HTR-8/SVneo (cell line): ENCODE measurements around the gene ATP2B3.

ENCODE experiments used
- DNase-seq: peaks from one replicate; pipeline ENCODE4 v3.0.0; 2011; ENCODE audit warnings: low spot score, mixed read lengths; ENCODE audit not compliant: insufficient read length
- FAIRE-seq: peaks from 2 replicates; lab custom pipeline; 2011; peaks lifted over from hg19 to GRCh38; lab: Jason Lieb, UNC

ATP2B3 gene

GRCh38 chrX:153561337-153561736, 43.9 kb downstream of the ATP2B3 start:
- no peak for DNase-seq
- no peak for FAIRE-seq

DNA sequence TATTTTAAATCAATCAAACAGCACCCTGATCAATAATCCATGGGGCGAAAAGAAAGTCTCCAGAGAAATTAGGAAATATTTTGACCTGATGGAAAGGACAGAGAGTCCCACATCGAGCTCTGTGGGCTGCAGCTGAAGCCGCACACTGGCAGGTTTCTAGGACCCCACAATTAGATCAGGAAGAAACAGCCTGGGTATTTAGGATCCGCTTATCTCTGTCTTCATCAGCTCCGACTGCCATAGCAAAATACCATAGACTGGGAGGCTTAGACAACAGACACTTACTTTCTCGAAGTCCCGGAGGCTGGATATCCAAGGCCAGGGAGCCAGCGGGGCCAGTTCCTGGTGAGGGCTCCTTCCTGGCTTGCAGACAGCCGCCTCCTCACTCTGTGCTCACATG, 45.1 kb downstream of the ATP2B3 start:
- FAIRE-seq (no peak), DNase-seq (no peak)

- FAIRE-seq (no peak), DNase-seq (no peak)
Observed at GRCh38 chrX:153564047-153564606, 46.7 kb downstream of the ATP2B3 start.

- DNase-seq: no peak
- no peak for FAIRE-seq
Observed at GRCh38 chrX:153565996-153566580, 48.6 kb downstream of the ATP2B3 start.

GRCh38 chrX:153568451-153569011, 51.1 kb downstream of the ATP2B3 start:
- DNase-seq (no peak), FAIRE-seq (no peak)

- FAIRE-seq: no peak
- DNase-seq: no peak
Observed at GRCh38 chrX:153569475-153569874, 52.0 kb downstream of the ATP2B3 start.

GRCh38 chrX:153571534-153571908, 54.1 kb downstream of the ATP2B3 start:
- DNase-seq (no peak), FAIRE-seq (no peak)

GRCh38 chrX:153572601-153573000, 55.2 kb downstream of the ATP2B3 start:
- no peak for DNase-seq
- FAIRE-seq: no peak

DNA sequence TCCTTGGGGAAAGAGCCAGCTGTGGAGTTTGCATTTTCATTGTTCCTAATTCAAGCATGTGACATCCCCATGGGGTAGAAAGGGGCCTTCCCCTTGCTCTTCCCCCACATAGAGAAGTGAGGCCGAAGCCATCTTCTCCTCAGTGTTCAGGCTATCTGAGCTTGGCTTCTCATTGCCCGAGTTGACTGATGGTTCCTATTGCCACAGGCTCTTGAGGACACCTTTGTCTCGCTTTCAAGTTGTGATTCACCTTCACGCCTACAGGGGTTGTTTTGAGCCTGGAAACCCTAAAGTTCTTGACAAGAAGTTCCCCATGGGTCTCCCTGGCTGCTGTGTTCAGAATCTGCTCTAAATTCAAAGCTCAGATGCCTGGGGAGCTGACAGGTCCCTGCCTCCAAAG, 56.5 kb downstream of the ATP2B3 start:
- FAIRE-seq: no peak
- no peak for DNase-seq

DNA sequence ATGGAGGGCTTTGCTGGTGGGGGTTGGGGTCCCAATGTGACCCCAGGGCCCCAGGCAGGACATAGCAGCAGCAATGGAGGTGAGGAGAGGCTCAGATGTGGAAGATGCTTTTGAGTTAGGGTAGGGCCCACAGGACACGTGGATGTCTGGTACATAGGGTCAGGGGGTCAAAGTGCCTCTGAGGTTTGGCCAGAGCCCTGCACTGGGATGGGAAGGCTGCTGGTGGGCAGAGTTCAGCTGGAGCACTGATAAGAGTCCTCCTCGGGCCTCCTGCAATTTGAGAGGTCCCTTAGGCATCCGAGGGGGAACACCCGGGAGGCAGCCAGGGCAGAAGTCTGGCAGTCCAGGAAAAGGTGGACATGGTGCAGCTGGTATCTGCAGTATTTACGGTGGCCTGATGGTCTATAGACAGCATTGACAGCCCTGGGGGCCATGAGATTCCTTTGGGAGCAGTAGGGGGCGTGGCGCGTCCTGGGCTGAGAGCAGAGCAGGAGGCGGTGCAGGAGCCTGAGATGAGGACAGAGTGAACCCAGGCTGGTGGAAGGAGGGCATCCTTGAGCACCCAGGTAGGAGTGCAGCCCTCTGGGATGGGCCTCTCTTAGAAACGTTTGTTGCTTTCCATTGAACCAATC, 58.9 kb downstream of the ATP2B3 start:
- DNase-seq (no peak), FAIRE-seq (no peak)

DNA sequence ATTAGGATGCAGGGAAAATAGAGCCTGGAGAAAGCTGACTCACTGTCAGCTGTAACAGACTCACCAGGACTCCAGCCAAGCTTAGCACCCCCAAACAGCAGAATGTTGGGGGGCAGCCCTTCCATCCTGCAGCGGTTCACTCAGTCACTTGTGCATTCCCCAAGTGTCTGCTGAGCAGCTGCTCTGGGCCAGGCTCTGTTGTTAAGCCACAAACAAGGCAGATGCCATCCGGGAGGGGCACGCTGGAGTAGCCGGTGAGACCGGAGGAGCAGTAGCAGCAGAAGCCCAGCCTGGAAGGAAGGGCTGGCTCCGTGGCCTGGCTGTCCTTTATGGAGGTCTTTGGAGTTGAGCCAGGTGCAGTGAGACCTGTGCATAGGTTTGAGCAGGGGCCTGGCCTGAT, 59.5 kb downstream of the ATP2B3 start:
- DNase-seq (no peak), FAIRE-seq (no peak)

- DNase-seq (no peak), FAIRE-seq (no peak)
Observed at GRCh38 chrX:153578200-153578835, 60.9 kb downstream of the ATP2B3 start.

DNA sequence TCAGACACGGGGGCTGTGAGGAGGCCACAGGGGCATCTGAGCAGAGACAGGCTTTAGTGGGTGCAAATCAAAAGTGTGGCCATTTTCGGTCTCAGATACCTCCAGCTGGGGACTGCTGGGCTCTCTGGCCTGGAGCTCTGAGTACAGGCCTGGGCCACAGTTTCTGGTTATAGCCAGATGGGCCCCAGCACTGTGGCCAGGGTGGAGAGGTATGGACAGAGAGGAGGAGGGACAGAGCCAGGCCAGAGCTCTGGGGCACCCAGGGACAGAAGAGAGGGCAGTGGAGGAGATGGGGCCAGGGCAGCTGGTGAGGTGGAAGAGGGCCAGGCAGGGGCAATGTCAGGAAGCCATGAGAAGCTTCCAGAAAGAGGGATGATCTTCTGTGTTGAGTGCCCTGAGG, 61.4 kb downstream of the ATP2B3 start:
- DNase-seq (no peak), FAIRE-seq (no peak)

DNA sequence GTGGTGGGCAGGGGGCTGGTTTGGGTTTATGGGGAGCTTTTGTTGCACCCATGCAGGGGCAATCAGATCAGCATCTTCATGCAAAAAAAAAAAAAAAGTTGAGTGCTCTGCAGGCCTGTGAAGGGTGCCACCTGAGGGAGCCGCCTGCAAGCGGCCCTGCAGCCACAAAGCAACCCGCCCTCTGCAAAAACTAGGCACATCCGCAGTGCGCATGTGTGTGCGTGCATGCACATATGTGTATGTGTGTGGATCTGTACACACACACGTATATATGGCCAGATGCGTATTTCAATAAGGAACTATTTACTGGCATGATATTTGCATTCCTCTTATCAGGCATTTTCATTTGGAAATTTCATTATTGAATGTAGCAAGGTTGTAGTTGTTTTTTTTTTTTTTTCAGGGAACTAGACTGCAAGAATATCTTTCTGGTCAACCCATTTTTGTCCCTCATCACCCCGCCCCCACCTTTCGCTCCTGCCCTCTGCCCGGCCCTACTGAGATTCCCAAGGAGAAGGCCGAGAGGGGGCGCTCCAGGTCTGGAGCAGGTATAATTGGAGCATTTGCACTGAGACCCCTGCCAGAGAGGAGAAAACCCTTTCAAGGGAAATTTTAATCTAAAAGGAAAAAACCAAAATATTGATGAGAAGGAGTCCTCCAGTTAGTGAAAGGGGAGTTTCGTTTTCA, 63.4 kb downstream of the ATP2B3 start:
- FAIRE-seq (no peak), DNase-seq (no peak)

- FAIRE-seq: no peak
Observed at GRCh38 chrX:153582896-153583295, 65.5 kb downstream of the ATP2B3 start.

DNA sequence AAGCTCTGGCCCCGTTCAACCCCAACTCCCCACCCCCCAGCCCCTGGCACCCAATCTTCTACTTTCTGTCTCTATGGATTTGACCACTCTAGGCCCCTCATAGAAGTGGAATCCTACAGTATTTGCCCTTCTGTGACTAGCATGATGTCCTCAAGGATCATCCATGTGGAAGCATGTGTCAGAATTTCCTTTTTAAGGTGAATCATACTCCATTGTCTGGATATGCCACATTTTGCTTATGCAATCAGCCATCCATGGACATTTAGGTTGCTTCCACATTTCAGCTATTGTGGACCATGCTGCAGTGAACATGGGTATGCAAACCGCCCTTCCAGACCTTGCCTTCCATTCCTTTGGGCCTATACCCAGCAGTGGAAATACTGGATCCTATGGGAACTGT, 66.0 kb downstream of the ATP2B3 start:
- no peak for FAIRE-seq
- no peak for DNase-seq

More at GRCh38 chrX:153582896-153583295, 65.5 kb downstream of the ATP2B3 start:
- no peak for DNase-seq

GRCh38 chrX:153585827-153586226, 68.4 kb downstream of the ATP2B3 start:
- FAIRE-seq (no peak), DNase-seq (no peak)

- DNase-seq: no peak
- FAIRE-seq: no peak
Observed at GRCh38 chrX:153587342-153587741, 69.9 kb downstream of the ATP2B3 start.

DNA sequence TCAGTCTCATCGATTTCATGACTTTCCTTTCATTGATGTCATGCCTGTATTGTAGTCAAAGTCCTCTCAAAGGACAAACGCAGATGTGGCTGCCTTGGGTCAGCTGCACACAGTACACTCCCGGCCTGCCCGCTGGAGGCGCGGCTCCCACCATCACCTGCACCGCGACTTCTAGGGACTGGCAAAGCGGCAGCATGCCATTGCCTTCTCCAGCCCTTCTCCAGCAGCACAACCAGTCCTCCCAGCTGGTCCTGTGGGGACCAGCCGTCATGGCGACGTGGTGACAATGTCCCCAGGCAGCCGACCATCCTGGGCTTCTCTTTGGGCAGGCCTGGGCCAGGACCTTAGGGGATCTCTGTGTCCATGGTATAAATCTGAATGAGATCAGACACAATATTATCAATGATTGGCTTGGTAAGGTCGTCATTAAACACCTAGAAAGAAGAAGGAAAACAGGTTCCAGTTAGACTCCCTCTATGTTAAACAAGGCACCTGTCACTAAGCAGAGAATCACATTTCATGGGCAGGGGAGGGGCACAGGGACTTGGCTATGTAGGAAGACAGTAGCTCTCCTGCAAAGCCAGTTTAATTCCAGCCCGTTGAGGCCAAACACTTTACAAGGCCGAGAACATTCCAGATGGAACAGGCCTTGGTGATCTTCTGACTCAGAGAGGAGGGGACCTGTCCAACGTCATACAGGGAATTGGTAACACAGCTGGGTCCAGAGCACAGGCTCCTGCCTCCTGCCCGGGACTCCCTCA, 70.8 kb downstream of the ATP2B3 start:
- FAIRE-seq (no peak), DNase-seq (no peak)
